ENCODE measurements around the gene SPG11. TPM values are rescaled to one million over a fixed set of nuclear protein-coding genes. Genes with fewer than 3 reads are reported as not detected.
A peak's percentile ranks its signal among the peaks of the same experiment; 100 is the strongest.

Gene SPG11
- total and polyA plus RNA-seq, 10 of the 15 experiments (the other 5 are each of a cell fraction or from before 2014, with no cell fraction given) = 22.1 to 85.1 (median 47.2) TPM

GRCh38 chr15:44584162-44584749, 79.2 kb downstream of the SPG11 start (continued):
- TF ChIP-seq STAT1 (conservative IDR thresholded peaks at IDR 0.05) (no peak), BCL3 (IDR thresholded peaks at IDR 0.05; ENCODE audit: borderline replicate concordance, insufficient read depth, low read depth, low read length, poor library complexity, severe bottlenecking) (no peak), NR2F1 (conservative IDR thresholded peaks at IDR 0.05) (no peak), YY1 (IDR thresholded peaks at IDR 0.05; ENCODE audit: low read depth, low read length) (0 out of 2 replicates have a peak, but pooled peaks have one; percentile 12), NR2C1 (IDR thresholded peaks at IDR 0.05) (no peak), MLLT1 (IDR thresholded peaks at IDR 0.05) (no peak), RCOR1 (conservative IDR thresholded peaks at IDR 0.05; ENCODE audit: low read depth, low read length) (no peak), SP1 (IDR thresholded peaks at IDR 0.05; ENCODE audit: low read depth, low read length) (no peak), RB1 (IDR thresholded peaks at IDR 0.05; ENCODE audit: borderline replicate concordance) (no peak), REST (IDR thresholded peaks at IDR 0.05; ENCODE audit: low read depth, low read length) (no peak), MTA2 (IDR thresholded peaks at IDR 0.05; ENCODE audit: low read depth) (no peak), ESRRA (IDR thresholded peaks at IDR 0.05; ENCODE audit: low read length) (no peak)
